ENCODE results near the gene PTGIS.
"Not testable (repeated sequence)": the region's sequence is repeated elsewhere in the genome, so short reads cannot be mapped to it uniquely, and the experiment has no call there.

The PTGIS gene

GRCh38 chr20:49567421-49568277, at the start of gene PTGIS:
PTGIS (minus strand) TSS chr20:49568137; CDS start chr20:49568116, 21 bp downstream.
- no peak for DNase-seq

GRCh38 chr20:49617394-49617793, 49.5 kb upstream of the PTGIS start:
- not testable (repeated sequence) for DNase-seq

- DNase-seq: no peak
Observed at GRCh38 chr20:49616154-49617007, 48.4 kb upstream of the PTGIS start.

- DNase-seq: no peak
Observed at GRCh38 chr20:49615401-49616153, 47.6 kb upstream of the PTGIS start.

DNA sequence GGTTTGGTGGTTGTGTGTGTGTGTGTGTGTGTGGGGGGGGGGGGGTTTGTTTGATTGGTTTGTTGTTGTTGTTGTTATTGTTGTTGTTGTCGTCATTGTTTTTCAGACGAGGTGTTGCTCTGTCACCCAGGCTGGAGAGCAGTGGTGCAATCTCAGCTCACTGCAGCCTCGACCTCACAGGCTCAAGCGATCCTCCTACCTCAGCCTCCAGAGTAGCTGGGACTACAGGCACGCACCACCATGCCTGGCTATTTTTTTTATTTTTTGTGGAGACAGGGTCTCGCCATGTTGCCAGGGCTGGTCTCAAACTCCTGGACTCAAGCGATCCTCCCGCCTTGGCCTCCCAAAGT, 47.1 kb upstream of the PTGIS start:
- not testable (repeated sequence) for DNase-seq

DNA sequence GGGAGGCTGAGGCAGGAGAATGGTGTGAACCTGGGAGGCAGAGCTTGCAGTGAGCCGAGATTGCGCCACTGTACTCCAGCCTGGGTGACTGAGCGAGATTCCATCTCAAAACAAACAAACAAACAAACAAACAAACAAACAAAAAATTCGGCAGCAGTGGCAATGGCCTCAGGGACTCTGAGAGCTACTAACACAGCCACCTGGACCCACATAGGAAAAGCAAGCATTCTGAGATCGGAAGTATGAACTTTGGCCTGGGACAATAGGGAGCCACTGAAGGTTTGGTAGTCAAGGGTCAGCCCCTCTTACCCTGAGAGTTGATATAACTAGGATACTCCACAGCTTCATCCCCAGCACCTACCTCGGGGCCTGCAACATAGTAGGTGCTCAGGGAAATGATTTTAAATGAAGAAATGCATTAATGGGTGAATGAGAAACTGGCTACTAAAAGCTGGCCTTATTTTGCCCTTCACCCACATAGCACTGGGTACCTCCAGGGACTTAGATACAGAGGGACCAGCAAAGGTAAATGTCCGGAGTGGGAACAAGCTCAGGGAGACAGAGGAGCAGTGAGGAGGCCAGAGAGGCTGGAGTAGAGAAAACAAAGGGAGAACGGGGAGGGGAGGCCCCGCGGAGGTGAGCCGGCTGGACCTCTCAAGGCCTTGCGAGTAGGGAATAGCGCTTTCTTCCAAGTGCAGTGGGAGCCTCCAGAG, 46.6 kb upstream of the PTGIS start:
- DNase-seq: no peak

DNA sequence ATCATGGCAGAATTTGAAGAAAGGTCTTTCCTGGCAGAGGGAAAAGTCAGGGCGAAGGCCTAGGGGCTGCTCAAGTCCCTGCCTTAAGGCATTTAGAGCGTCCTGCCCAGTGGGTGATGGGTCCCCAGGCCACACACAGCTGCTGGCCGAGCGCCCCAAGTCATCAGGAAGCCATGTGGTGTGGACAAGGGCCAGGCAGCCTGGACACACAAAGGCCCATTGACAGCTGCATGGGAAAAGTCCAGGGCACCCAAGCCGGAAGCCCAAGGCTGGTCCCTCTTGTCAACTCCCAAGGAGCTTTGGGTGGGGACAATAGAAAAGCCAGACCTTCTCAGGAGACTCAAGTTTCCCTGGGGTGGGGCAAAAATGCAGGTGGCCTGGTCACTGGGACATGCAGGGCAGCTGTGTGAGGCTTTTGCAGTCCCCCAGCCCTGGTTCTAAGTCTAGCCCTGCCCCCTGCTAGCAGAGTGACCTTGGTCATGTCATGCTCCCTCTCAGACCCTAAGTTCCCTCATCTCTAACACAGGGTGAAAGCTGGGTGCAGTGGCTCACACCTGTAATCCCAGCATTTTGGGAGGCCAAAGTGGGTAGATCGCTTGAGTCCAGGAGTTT, 44.3 kb upstream of the PTGIS start:
- no peak for DNase-seq

DNA sequence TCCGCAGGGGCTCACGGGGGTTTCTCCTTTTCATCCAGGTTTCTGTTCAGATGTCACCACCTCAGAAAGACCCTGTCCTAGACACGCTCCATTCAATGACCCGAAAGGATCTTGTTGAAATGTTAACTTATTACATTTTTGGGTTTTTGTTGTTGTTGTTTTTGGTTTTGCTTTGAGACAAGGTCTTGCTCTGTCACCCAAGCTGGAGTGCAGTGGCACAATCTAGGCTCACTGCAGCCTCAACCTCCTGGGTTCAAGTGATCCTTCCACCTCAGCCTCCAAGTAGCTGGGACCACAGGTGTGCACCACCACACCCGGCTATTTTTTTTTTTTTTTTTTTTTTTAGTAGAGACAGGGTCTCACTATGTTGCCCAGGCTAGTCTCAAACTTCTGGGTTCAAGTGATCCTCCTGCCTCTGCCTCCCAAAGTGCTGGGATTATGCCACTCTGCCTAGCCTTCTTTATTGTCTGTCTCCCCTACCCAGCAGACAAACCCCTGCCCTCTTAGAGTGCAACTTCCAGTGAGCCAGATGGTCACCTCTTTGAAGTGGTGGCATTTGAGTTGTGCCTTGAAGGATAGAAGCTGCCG, 43.7 kb upstream of the PTGIS start:
- not testable (repeated sequence) for DNase-seq

DNA sequence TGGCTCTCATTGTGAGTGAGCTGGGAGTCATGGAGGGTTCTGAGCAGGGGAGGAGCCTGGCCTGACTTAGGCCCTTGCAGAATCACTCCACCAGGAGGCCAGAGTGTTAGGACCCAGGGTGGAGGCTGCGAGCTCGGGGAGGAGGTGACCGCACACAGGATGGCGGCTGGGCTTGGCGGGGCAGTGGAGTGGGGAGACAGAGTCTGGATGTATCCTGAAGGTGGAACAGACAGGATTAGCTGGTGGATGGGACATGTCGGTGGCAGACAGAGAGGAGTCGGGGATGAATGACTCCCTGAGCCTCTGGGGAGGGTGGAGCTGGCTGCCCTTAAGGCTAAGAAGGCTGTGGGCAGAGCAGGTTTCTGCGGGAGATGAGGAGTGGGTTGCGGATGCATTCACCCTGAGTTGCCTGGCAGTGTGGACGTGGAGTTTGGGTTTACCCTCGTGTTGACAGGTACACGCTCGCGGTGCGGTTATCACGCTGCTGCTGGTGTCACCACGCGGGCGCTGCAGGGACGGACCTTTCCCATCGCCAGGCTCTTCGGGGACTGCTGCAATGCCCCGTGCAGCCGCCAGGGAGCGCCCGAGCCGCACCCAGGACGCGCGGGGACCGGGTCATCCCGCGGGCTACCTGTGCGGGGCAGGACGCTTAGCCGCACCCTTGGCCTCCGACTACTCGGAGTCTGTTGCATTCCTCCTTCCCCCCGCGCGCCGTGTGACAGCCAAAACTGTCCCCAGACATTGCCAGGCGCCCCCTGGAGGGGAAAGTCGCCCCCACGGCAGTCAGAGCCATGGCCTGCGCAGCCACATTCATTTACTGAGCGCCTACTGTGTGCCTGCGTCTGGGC, 43.0 kb upstream of the PTGIS start:
- DNase-seq: peak; percentile 63

- peak; percentile 56 for DNase-seq
Observed at GRCh38 chr20:49608752-49609670, 41.1 kb upstream of the PTGIS start.

- DNase-seq: no peak
Observed at GRCh38 chr20:49607568-49607967, 39.6 kb upstream of the PTGIS start.

DNA sequence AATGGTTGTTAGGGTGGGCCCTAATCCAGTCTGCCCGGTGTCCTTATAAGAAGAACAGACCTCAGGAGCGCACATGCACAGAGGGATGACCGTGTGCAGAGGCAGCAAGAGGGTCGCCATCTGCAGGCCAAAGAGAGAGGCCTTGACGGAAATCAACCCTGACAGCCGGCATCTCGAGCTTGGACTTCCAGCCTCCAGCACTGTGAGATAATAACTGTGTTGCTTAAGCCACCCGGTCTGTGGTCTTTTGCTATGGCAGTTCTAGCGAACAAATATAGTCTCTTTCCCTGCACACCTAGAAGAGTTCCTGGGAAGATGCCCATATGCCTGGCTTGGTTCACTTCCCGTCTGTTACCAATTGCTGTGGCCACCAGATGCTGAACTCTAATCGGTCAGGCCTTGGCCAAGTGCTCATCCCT, 35.3 kb upstream of the PTGIS start:
- no peak for DNase-seq

- no peak for DNase-seq
Observed at GRCh38 chr20:49602345-49603208, 34.6 kb upstream of the PTGIS start.

- no peak for DNase-seq
Observed at GRCh38 chr20:49601153-49601924, 33.4 kb upstream of the PTGIS start.

GRCh38 chr20:49599746-49600113, 31.8 kb upstream of the PTGIS start:
- no peak for DNase-seq

GRCh38 chr20:49597825-49598395, 30.0 kb upstream of the PTGIS start:
- no peak for DNase-seq

DNA sequence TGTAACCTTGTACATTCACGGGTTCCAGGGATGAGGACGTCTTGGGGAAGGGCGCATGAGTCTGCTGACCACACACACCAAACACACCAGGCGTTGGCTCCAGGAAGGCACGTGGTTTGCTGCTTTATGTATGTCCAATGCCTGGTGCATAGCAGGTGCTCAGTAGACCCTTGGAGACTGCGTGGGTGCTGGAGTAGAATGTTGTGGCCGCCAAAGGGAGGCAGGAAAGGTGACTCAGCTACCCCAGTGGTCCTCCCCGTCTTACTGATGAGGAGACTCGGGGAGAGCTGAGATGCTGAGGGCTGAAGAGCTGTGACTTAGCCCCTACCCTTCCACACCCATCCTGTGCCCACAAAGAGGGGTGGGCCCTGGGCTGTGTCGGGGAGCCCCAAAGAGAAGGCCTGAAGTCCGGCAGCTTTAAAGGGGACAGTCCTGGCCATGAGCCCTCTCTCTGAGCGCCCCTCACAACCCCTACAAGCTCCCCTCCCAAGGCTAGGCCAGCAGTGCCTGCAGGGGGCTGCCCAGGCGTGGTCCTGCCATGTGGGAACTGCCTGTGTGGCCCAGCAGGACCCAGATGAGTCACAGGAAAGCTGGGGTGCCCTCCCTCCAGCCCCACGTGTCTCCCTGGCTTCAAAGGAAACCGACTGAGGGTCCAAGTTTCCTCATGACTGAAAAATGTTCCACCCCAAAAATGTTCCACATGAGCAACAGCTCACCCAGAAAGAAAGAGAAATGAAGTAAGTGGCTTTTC, 28.0 kb upstream of the PTGIS start:
- peak; percentile 29 for DNase-seq

All from activated T-cell treated with anti-CD3 and anti-CD28 coated beads for 4 hours (primary cell).